Nephron progenitor cell (in vitro differentiated cells): Measurements from ENCODE around the gene SKAP2.

Experiments used
- DNase-seq: peaks from one replicate; pipeline ENCODE4 v3.0.0; 2021
- H3K27ac Mint-ChIP-seq: 2 replicates; pipeline ENCODE4 v1.8.0; 2021; ENCODE audit warnings: mild to moderate bottlenecking, moderate library complexity, mixed read lengths
- H3K27me3 Mint-ChIP-seq: 2 replicates; pipeline ENCODE4 v1.8.0; 2021; ENCODE audit warnings: mild to moderate bottlenecking, low read depth, mixed read lengths; ENCODE audit not compliant: poor library complexity
- H3K36me3 Mint-ChIP-seq: 2 replicates; pipeline ENCODE4 v1.8.0; 2021; ENCODE audit warnings: low read depth, mixed read lengths
- H3K4me1 Mint-ChIP-seq: 2 replicates; pipeline ENCODE4 v1.8.0; 2021; ENCODE audit warnings: mixed read lengths
- H3K4me3 Mint-ChIP-seq: 2 replicates; pipeline ENCODE4 v1.8.0; 2021; ENCODE audit warnings: mild to moderate bottlenecking, moderate library complexity, mixed read lengths
- H3K9me3 Mint-ChIP-seq: 2 replicates; pipeline ENCODE4 v1.8.0; 2021; ENCODE audit warnings: mild to moderate bottlenecking, moderate library complexity, mixed read lengths
- CTCF ChIP-seq: fragments of 200-600 bp; sonication (generic); IDR thresholded peaks from 2 replicates; pipeline ENCODE4 v1.5.0; 2021; ENCODE audit warnings: antibody characterized with exemption

The SKAP2 gene

GRCh38 chr7:26779978-26780595, 84.3 kb downstream of the SKAP2 start:
- TF ChIP-seq CTCF: no peak
- no peak overlapping the region for H3K27ac Mint-ChIP-seq
- no peaks in the 10 kb centered on the region for H3K9me3 Mint-ChIP-seq
- no peak for DNase-seq
- H3K27me3 Mint-ChIP-seq: no peaks in the 10 kb centered on the region
- no peaks in the 10 kb centered on the region for H3K4me1 Mint-ChIP-seq
- H3K4me3 Mint-ChIP-seq: no peak overlapping the region
- peaks cover 25% of the 10 kb centered on the region for H3K36me3 Mint-ChIP-seq

- H3K27me3 Mint-ChIP-seq: no peaks in the 10 kb centered on the region
- H3K36me3 Mint-ChIP-seq: peaks cover 19% of the 10 kb centered on the region
- no peak for DNase-seq
- no peak overlapping the region for H3K4me3 Mint-ChIP-seq
- peaks cover under 1% of the 10 kb centered on the region for H3K9me3 Mint-ChIP-seq
- H3K4me1 Mint-ChIP-seq: no peaks in the 10 kb centered on the region
- H3K27ac Mint-ChIP-seq: no peak overlapping the region
- no peak for TF ChIP-seq CTCF
Measured at GRCh38 chr7:26777385-26777784, 87.0 kb downstream of the SKAP2 start.

GRCh38 chr7:26760501-26760900, 103.9 kb downstream of the SKAP2 start:
- H3K9me3 Mint-ChIP-seq: peaks cover 45% of the 10 kb centered on the region
- TF ChIP-seq CTCF: no peak
- no peak overlapping the region for H3K4me3 Mint-ChIP-seq
- no peaks in the 10 kb centered on the region for H3K4me1 Mint-ChIP-seq
- H3K36me3 Mint-ChIP-seq: peaks cover 63% of the 10 kb centered on the region
- H3K27ac Mint-ChIP-seq: no peak overlapping the region
- DNase-seq: no peak
- H3K27me3 Mint-ChIP-seq: no peaks in the 10 kb centered on the region

GRCh38 chr7:26759108-26759507, 105.3 kb downstream of the SKAP2 start:
- no peaks in the 10 kb centered on the region for H3K4me1 Mint-ChIP-seq
- H3K9me3 Mint-ChIP-seq: peaks cover 38% of the 10 kb centered on the region
- no peak overlapping the region for H3K4me3 Mint-ChIP-seq
- H3K27me3 Mint-ChIP-seq: no peaks in the 10 kb centered on the region
- DNase-seq: no peak
- no peak for TF ChIP-seq CTCF
- peaks cover 59% of the 10 kb centered on the region for H3K36me3 Mint-ChIP-seq
- no peak overlapping the region for H3K27ac Mint-ChIP-seq

GRCh38 chr7:26743205-26743604, 121.2 kb downstream of the SKAP2 start:
- Mint-ChIP-seq H3K9me3 (no peaks in the 10 kb centered on the region), H3K27me3 (no peaks in the 10 kb centered on the region), H3K36me3 (peaks cover 17% of the 10 kb centered on the region), H3K4me3 (no peak overlapping the region), H3K4me1 (no peaks in the 10 kb centered on the region), H3K27ac (no peak overlapping the region)
- no peak for TF ChIP-seq CTCF
- no peak for DNase-seq

- H3K27me3 Mint-ChIP-seq: no peaks in the 10 kb centered on the region
Measured at GRCh38 chr7:26735976-26736600, 128.3 kb downstream of the SKAP2 start.

More at GRCh38 chr7:26735976-26736600, 128.3 kb downstream of the SKAP2 start:
- Mint-ChIP-seq H3K4me1 (no peaks in the 10 kb centered on the region), H3K36me3 (peaks cover 66% of the 10 kb centered on the region), H3K27ac (no peak overlapping the region), H3K4me3 (no peak overlapping the region), H3K9me3 (no peaks in the 10 kb centered on the region)
- no peak for TF ChIP-seq CTCF
- DNase-seq: no peak
